GM18858 (cell line): ENCODE measurements around the gene PPRC1.

Experiments used
- ATAC-seq: cut with Tn5 transposase; IDR thresholded peaks from one replicate; pipeline ENCODE4 v1.9.1; 2021; ENCODE audit not compliant: unreplicated experiment

Gene PPRC1

GRCh38 chr10:102141583-102142107 lies 8.8 kb downstream of the PPRC1 start:
- ATAC-seq, result no peak

DNA sequence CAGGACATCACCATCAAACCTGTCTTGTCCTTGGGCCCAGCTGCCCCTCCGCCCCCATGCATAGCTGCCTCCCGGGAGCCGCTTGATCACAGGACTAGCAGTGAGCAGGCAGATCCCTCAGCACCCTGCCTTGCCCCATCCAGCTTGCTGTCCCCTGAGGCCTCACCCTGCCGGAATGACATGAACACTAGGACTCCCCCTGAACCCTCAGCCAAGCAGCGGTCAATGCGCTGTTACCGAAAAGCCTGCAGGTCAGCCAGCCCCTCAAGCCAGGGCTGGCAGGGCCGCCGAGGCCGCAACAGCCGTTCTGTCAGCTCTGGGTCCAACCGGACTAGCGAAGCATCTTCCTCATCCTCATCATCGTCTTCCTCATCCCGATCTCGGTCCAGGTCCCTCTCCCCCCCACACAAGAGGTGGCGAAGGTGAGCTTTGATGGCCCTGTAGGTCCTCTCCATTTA lies 14.2 kb downstream of the PPRC1 start:
- no peak for ATAC-seq

- ATAC-seq, result no peak
Observed at GRCh38 chr10:102147561-102147960, 14.7 kb downstream of the PPRC1 start.

GRCh38 chr10:102148275-102148674 lies 15.4 kb downstream of the PPRC1 start:
- ATAC-seq, result no peak

GRCh38 chr10:102150970-102151773 lies 18.3 kb downstream of the PPRC1 start:
- ATAC-seq, result no peak

GRCh38 chr10:102151774-102152544 lies 19.1 kb downstream of the PPRC1 start, which contains the start of gene NOLC1:
TSS of gene NOLC1 (plus strand) at chr10:102152389. CDS start at chr10:102152411, 22 bp downstream.
- peak; percentile 89 for ATAC-seq

GRCh38 chr10:102152545-102152890 lies 19.7 kb downstream of the PPRC1 start:
- peak; percentile 18 for ATAC-seq

- ATAC-seq, result no peak
Observed at GRCh38 chr10:102153093-102153620, 20.3 kb downstream of the PPRC1 start.

GRCh38 chr10:102154466-102155116 lies 21.8 kb downstream of the PPRC1 start:
- ATAC-seq, result no peak

GRCh38 chr10:102157224-102157623 lies 24.4 kb downstream of the PPRC1 start:
- no peak for ATAC-seq

DNA sequence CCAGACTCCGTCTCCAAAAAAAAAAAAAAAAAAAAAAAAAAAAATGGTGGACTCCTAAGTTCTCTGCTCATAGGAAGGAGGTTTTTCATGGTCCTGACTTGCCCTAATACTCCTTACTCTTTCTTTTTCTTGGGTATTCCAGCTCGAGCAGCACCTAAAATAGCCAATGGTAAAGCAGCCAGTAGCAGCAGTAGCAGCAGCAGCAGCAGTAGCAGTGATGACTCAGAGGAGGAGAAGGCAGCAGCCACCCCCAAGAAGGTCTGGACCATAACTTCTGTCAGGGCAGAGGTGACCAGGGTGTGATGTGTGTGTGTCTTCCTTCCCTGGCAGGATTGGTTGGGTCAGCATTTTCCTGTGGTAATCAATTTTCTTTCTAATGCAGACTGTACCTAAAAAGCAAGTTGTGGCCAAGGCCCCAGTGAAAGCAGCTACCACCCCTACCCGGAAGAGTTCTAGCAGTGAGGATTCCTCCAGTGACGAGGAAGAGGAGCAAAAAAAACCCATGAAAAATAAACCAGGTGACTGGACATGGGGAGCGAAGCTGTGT lies 26.3 kb downstream of the PPRC1 start:
- ATAC-seq, result no peak

DNA sequence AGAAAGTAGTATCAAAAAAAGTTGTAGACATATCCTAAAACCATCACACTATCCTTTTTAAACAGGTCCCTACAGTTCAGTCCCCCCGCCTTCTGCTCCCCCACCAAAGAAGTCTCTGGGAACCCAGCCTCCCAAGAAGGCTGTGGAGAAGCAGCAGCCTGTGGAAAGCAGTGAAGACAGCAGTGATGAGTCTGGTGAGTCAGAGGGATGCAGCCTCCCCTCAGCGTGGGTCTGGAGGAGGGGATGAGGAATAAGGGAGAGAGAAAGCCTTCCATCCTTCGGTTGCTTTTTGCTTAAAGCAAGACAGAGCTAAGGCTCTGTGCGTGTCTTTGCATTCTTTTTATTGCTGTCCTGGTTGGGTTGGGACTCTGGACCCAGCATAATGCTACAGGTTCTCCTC lies 27.0 kb downstream of the PPRC1 start:
- ATAC-seq, result no peak

DNA sequence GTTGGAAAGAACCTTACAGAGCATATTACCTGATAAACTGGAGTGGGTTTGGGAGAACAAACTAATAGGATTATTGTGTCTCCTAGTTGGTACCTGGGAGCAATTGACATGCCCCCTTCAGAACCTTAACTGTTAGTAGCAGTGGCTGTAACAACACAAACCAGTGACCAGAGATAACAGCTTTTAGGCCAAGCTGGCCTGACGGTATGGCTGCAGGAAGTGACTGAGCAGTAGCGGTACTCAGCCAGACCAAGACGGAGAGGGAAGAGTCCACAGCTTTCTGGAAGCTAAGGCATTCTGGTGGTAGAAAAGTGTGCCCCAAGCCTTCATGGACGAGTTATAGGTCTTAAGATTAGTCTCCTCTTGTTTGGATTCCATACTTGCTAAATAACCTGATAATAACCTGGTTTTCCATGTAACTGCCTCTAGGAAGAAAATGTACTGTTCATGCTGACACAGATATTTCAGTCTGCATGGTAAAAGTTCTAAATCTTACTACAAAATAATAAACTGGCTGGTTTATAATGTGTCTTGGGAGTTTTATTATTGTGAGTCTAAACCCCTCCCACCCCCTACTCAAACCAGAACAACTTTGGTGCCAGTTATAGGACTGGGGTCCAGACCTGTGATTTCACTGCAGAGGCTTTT lies 30.6 kb downstream of the PPRC1 start:
- no peak for ATAC-seq

DNA sequence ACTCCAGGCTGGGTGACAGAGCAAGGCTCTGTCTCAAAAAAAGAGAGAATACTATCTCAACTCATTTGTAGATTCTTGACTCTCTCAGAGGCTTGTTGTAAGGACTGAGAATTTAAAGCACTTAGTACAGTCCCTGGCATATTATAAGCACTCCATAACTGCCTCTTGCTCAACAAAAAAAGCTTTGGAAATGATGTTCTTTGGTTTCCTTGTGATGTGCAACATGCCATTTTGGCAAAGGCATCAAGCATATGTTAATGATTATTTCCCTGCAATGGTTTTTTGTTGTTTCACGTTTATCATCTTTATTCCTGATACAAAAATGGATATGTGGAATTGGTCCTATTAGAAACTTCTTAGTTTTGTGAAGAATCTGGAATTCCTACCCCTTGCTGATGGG lies 35.0 kb downstream of the PPRC1 start:
- ATAC-seq, result no peak

- ATAC-seq, result no peak
Observed at GRCh38 chr10:102170602-102171001, 37.8 kb downstream of the PPRC1 start.

DNA sequence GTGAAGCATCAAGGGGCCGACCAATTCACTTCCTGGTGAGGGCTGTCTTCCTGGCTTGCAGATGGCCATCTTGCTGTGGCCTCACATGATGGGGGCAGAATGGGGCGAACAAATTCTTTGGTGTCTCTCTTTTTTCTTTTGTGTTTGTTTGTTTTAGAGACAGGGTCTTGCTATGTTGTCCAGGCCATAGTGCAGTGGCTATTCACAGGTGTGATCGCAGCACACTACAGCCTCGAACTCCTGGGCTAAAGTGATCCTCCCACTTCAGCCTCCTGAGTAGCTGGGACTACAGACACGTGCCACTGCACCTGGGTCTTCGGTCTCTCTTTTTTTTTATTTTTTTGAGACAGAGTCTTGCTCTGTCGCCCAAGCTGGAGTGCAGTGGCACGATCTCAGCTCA lies 39.4 kb downstream of the PPRC1 start:
- ATAC-seq, result no peak

- ATAC-seq, result no peak
Observed at GRCh38 chr10:102175415-102175814, 42.6 kb downstream of the PPRC1 start.

DNA sequence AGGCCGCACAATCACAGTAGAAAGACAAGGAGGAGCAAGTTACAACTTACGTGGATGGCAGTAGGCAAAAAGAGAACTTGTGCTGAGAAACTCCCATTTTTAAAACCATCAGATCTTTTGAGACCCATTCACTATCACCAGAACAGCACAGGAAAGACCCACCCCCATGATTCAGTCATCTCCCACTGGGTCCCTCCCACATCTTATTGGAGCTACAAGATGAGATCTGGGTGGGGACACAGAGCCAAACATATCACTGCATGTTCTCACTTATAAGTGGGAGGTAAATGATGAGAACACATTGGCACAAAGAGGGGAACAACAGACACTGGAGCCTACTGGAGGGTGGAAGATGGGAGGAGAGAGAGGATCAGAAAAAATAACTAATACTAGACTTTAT lies 51.8 kb downstream of the PPRC1 start:
- ATAC-seq, result no peak

DNA sequence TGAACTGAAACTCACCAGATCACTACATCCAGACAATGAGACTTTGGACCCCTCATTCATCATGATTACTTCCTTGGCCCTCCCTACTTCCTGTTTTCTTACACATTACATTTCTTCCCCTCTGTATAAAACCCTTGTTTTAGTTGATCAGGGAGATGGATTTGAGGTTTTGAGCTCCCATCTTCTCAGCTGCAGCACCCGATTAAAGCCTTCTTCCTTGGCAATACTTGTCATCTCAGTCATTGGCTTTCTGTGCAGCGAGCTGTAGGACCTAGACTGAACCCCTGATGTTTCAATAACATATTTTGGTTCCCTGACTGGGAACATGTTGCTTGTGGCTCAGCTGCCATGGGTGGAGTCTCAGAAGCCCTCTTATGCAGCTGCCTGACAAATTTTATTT lies 52.4 kb downstream of the PPRC1 start:
- no peak for ATAC-seq

DNA sequence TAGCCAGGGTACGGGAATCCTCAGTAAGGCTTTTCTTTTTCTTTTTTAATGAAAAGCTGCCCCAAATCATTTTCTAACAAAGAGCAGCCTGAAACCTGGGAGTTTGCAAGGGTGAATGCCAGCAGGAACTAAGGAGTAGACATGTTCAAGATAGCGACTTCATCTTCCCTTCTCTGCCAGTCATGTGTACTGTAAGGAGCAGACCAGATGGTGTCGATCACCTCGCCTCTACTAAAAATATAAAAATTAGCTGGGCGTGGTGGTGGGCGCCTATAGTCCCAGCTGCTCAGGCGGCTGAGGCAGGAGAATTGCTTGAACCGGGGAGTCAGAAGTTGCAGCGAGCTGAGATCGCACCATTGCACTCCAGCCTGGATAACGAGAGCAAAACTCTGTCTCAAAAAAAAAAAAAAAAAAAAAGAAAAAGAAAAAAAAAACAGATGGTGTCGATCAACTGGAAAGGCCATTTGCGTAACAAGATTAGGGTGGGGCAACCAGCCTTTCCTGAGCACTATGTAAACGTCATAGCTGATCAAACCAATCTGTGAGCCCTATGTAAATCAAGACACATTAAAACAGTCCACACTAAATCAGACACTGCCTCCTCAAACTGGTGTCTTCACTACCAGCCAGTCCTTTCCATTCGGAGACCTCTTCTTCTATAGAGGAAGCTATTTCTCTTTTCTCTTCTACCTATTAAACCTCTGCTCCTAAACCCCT lies 53.1 kb downstream of the PPRC1 start:
- ATAC-seq, result no peak
